GM10248 (cell line): ENCODE measurements around the gene EPHB3.

ENCODE experiments used
- CTCF ChIA-PET: fragments of 300-600 bp; sonication (Branson Sonifier 250); formaldehyde crosslinking; extraction: SDS; loops from one replicate; lab custom pipeline; 2021; ENCODE audit warnings: antibody characterized with exemption; lab: Yijun Ruan, JAX
- POLR2A ChIA-PET: fragments of 350-650 bp; sonication (Branson Sonifier 250); formaldehyde crosslinking; extraction: SDS; loops from one replicate; lab custom pipeline; 2020; ENCODE audit warnings: antibody characterized with exemption; lab: Yijun Ruan, JAX
- DNase-seq: peaks from one replicate; pipeline ENCODE4 v3.0.0; 2012; ENCODE audit errors: extremely low spot score
- CTCF ChIP-seq: IDR thresholded peaks from 2 replicates; pipeline ENCODE4 v1.5.1; 2012; ENCODE audit warnings: mild to moderate bottlenecking, low read depth; ENCODE audit errors: extremely low read depth, missing control alignments, control extremely low read depth

Gene EPHB3

GRCh38 chr3:184604039-184604601 is 42.5 kb downstream of the EPHB3 start:
- ChIA-PET POLR2A (no interaction called here), CTCF (interaction anchor here (1.2 kb wide), 1 partner anchor 30 kb away, joined by 3 read pairs; no protein-coding TSS in a partner anchor)
- no peak for TF ChIP-seq CTCF
- no peak for DNase-seq

- ChIA-PET POLR2A (no interaction called here), CTCF (no interaction called here)
- DNase-seq, result no peak
- TF ChIP-seq CTCF, result no peak
Observed at GRCh38 chr3:184604615-184605290, 43.2 kb downstream of the EPHB3 start.

GRCh38 chr3:184608209-184608608 is 46.6 kb downstream of the EPHB3 start:
- ChIA-PET CTCF (interaction anchor here (1.5 to 2.2 kb wide), 2 partner anchors 12 to 119 kb away, joined by 3 to 5 read pairs; no protein-coding TSS in a partner anchor), POLR2A (no interaction called here)
- no peak for DNase-seq
- TF ChIP-seq CTCF, result no peak

- no peak for TF ChIP-seq CTCF
- ChIA-PET CTCF (interaction anchor here (1.6 to 2.2 kb wide), 2 partner anchors 10 to 117 kb away, joined by 4 to 5 read pairs; no protein-coding TSS in a partner anchor), POLR2A (no interaction called here)
- DNase-seq, result no peak
Observed at GRCh38 chr3:184609476-184610244, 48.1 kb downstream of the EPHB3 start.

GRCh38 chr3:184610245-184610871 is 48.8 kb downstream of the EPHB3 start:
- TF ChIP-seq CTCF, result no peak
- no peak for DNase-seq
- ChIA-PET POLR2A (no interaction called here), CTCF (interaction anchor here (1.6 to 2.2 kb wide), 2 partner anchors 10 to 116 kb away, joined by 4 to 5 read pairs; no protein-coding TSS in a partner anchor)
